Right ventricle myocardium inferior (tissue), 1 donor: ENCODE measurements around the gene CBX5. TPM values are rescaled to one million over a fixed set of nuclear protein-coding genes. Genes with fewer than 3 reads are reported as not detected.

Experiments
- ATAC-seq: fragments of 200-7000 bp; cut with Tn5 transposase; one replicate; pipeline ENCODE4 v1.9.1; 2020; ENCODE audit warnings: mild to moderate bottlenecking, moderate library complexity
- DNase-seq: peaks from one replicate; pipeline ENCODE4 v3.0.0; 2021; ENCODE audit errors: missing footprints
- intact Hi-C: fragments of 100-400 bp; cut with DNase I; formaldehyde crosslinking; loops from one replicate; pipeline ENCODE4 v1.11.0; 2022
- total RNA-seq: library from RNA; stranded (reverse); fragmentation: NEBNext Ultra II Directional; extraction: Animal tissue kit (Norgen Biotek cat#: 25700); gene quantifications from one replicate; pipeline ENCODE4 v1.2.1, GENCODE V29; 2021
- donor health status: DM: no; HTN: yes; CAD: no; lungs with severe emphysema.

CBX5 gene
- total RNA-seq, 1 donor from 2014 or later = 43.0 TPM

- intact Hi-C loops = loop anchor here (2.0 to 5.0 kb wide), 2 partner anchors 20 to 62 kb away; no protein-coding TSS in a partner anchor
- DNase-seq (no peak), ATAC-seq (no peak)
Observed at GRCh38 chr12:54279227-54279631, 693 bp downstream of the CBX5 start.

DNA sequence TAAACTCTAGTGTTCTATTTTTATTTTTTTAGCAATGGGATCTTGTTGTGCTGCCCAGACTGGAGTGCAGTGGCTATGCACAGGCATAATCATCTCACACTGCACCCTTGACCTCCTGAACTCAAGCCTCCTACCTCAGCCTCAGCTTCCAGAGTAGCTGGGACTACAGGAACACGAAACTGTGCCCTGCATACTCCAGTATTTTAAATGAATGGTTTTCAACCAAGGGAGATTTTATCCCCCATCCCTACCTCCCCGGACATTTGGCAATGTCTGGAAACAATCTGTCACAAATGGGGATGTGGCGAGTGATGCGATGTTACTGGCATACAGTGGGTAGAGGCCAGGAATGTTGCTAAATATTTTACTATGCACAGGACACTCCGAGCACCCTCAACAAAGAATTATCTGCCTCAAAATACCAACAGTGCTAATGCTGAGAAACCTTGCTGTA lies 2.1 kb downstream of the CBX5 start:
- DNase-seq (no peak), ATAC-seq (no peak)
- intact Hi-C loops = loop anchor here (2.0 to 5.0 kb wide), 2 partner anchors 19 to 61 kb away; no protein-coding TSS in a partner anchor

DNA sequence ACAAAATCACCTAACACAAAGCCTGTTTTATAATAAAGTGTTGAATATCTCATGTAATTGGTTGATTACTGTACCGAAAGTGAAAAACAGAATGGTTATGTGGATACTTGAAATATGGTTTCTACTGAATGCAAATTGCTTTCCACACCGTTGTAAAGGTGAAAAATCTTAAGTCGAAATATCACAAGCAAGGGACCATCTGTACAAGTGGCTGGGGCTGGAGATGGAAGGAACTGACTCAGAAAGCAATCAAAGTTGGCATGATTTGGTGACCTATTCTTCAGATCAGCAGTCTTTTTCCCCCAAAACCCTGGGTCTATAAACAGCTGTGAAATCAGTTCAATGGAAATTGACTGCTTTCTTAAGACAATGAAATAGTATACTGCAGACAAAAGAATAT lies 3.6 kb downstream of the CBX5 start:
- ATAC-seq (no peak), DNase-seq (no peak)
- intact Hi-C loops = loop anchor here (5.0 kb wide), 1 partner anchor 59 kb away; no protein-coding TSS in a partner anchor

GRCh38 chr12:54273981-54274380 lies 5.9 kb downstream of the CBX5 start:
- no peak for DNase-seq
- intact Hi-C loops = no loop called here
- ATAC-seq = peak; percentile 45

DNA sequence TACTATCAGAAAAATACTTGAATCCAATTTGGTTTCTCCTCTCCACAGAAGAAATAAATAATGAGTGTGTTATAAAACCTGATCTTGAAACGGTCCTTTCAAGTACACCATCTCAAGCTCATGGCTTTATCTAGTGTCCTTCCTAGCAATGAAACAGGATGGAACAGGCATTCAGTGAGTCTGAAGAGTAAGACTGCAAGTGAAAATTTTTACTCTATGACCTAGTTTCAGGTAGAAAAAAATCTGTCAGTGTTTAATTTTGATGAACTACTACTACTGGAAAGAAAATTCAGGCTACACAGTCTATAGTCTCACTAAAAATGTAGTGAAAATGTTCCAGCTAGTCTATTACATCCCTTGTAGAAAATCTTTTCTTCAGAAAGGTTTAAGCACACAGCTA lies 7.7 kb downstream of the CBX5 start:
- intact Hi-C loops = no loop called here

GRCh38 chr12:54270345-54270744 lies 9.6 kb downstream of the CBX5 start:
- DNase-seq (no peak), ATAC-seq (no peak)
- intact Hi-C loops = no loop called here

More for the DNA sequence above, 7.7 kb downstream of the CBX5 start:
- no peak for DNase-seq
- ATAC-seq = no peak

DNA sequence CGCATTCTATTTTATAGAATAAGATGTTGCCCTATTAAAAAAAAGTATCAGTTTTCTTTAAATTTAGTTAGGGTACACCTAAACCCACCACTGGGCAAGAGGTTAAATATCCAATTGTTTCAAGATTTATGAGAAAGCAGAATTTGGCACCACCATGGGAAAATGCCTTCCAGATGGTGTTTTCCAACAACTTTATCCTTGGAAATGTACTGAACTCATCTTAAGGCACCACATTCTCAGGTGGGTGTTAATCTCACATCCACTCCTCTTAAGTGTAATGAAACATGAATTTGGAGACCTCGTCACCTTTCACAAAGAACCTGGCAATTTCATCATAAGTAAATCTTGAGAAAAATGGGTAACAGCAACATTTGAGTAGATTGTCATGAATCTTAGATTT lies 13.1 kb downstream of the CBX5 start:
- no peak for ATAC-seq
- DNase-seq = no peak
- intact Hi-C loops = no loop called here

DNA sequence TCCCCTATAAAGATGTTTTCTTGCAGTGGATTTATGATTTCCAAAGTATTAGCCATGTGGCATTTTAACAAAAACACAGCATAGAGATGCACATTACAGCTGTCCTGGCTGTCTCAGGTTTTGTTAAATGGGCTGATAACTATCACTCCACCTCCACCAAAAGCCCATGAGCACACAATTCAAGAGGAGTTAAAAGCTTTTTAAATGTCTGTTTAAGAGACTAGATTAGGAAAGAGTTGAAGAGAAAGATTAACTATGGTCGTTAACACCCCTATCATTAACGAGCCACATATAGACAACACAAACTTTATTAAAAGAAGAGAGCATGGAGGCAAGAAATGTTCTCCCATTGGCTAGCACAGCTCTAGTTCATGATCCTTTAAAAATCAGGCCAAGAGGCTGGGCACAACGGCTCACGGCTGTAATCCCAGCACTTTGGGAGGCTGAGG lies 14.5 kb downstream of the CBX5 start:
- intact Hi-C loops = no loop called here
- DNase-seq (no peak), ATAC-seq (no peak)

DNA sequence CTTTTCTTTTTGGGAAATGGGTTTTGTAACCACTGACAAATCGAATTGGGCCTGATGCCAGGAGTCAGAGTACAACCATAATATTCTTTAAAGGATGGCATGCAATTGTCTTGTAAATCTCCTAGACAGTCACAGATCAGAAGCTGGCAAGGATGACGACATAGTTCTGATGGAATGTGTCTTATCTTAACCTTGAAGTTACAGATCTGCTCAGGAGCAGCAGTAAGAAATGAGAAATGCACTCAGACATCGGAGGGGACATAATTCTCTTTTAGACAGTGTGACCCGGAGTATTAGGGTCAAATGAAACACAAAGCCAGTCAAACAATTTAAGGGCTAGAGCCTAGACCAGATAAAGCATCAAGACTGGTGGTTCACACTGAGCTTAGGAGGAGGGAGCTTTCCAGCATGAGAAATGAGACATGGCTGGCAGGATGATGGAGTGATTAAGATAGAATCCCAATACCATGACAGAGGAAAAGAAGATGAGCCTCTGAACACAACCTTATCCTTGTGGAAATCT lies 17.5 kb downstream of the CBX5 start:
- intact Hi-C loops = no loop called here
- ATAC-seq (no peak), DNase-seq (no peak)

DNA sequence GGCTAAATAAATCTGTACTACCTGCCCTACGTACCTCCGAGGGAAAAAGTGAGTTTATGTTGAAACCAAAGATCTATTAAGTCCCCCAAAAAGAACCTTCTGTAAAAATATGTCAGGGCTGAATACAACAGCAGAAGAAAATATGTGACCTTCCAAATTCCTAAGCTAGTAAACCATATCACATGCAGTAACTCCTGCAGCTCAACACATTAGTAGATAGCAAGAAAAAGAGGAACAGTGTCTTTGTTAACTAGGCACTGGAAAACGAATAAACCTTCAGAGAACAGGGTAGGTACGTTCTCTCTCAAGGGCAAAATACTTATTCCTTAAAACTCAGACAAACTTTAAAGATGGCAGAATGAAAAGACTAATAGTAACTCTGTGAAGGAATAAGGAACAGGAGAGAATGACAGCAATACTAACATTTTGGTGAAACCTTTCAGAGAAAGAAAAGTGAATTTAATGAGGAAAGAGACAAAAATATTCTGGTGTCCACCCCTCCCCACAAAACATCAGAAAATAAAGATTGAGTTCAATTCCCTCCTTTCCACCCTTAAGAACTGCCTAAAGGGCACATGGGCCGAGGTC lies 18.0 kb downstream of the CBX5 start:
- intact Hi-C loops = no loop called here

DNA sequence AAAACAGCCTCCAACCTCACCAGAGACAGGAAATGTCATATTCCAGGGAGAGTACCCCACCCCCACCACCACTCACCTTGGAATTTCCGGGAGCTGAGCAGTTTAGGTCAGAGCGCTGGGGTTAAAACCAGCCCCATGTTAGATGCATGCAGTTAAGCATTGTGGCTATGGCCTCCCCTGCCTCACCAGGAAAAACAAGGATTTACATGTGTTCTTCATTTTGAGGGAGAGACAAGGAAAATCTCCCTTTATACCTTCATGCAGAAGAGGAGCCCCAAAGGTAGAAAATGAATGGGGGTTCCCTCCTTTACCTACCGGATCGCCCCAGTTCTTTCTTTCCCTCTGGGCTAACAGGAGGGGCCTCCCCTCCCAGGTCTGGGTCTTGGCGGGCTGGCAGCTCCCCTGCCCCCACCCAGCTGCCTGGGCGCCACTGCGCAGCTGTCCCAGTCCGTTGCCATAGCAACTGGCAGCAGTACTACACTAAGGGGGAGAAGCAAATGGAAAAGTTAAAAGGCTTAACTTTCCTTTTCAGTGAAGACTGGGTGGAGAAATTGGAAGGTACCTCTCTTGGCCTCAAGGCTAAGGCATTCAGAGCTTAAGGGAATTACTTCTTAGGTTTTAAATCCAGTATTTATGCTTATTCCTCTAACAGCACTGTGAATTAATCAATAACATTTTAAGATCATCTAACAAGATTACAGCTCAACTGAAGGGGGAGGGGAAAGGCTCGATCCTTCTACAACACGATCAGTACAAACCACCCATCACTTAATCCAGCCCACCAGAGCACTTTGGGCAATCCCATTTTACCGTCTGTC lies 20.5 kb downstream of the CBX5 start:
- intact Hi-C loops = loop anchor here (2.0 kb wide), 1 partner anchor 19 kb away; no protein-coding TSS in a partner anchor
- peak; percentile 80 for DNase-seq
- ATAC-seq = peak; percentile 90

More for the DNA sequence above, 18.0 kb downstream of the CBX5 start:
- ATAC-seq (no peak), DNase-seq (no peak)

- no peak for DNase-seq
- intact Hi-C loops = loop anchor here (2.0 kb wide), 1 partner anchor 21 kb away; no protein-coding TSS in a partner anchor
- no peak for ATAC-seq
Observed at GRCh38 chr12:54258201-54258681, 21.7 kb downstream of the CBX5 start.

DNA sequence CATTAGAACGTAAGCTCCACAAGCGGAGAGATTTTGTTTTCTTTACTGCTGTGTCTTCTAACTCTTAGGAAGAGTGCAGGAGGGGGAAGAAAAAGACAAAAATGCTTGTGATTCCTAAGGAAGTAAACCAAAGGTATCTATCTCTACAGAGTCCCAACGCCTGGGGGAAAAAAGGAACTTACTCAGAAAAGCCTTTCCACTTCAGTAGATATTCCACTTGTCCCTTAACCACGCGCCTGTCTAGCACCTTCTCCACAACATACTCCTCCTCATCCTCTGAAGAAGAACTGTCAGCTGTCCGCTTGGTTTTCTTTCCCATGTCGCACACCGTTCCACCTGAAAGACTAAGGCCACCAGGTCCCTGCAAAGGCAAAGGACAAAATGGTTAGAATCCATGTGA lies 22.6 kb downstream of the CBX5 start:
- intact Hi-C loops = no loop called here
- DNase-seq (no peak), ATAC-seq (no peak)

GRCh38 chr12:54253240-54253639 lies 26.7 kb downstream of the CBX5 start:
- DNase-seq = no peak
- no peak for ATAC-seq
- intact Hi-C loops = no loop called here

- DNase-seq (no peak), ATAC-seq (no peak)
- intact Hi-C loops = no loop called here
Observed at GRCh38 chr12:54251667-54252284, 28.1 kb downstream of the CBX5 start.

DNA sequence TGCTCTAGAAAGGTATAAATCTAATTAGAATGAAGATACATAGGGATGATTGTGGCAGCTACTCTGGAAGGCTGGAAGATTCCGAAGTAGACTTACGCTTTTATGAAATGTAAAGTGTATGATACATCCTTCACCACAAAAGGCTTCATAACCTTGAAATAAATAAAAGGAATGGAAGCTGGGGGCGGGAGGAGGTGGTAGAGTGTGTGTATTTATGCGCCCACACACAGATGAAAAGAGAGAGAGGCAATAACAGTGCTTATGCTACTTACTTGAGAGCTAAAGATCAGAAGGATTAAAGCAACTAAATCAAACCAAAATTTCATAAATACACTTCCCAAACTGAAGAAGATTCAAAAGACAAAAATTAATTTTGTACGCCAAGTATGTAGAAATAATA lies 30.4 kb downstream of the CBX5 start:
- ATAC-seq = no peak
- intact Hi-C loops = no loop called here
- no peak for DNase-seq

DNA sequence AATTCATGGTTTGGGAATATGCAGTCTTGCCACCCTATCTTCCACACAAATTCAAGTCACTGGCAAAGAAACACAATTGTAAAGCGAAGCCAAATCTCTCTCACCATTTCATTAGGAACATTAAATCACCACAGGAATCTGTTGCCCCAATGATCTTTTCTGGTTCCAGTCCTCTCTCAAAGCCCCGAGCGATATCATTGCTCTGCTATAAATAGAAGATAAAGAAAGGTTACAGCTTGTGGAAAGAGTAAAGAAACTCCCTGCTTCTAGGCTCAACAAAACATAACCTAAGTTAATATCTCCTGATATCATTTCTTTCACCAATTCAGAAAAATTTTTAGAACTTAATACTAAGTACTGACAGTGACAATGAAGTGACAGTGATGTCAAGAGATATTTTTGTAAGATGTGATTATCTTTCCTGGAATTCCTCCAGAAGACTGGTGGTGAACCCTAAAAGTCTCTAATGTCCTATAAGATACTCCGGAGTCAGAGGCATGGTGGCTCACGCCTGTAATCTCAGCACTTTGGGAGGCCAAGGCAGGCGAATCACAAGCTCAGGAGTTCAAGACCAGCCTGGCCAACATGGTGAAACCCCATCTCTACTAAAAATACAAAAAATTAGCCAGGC lies 33.8 kb downstream of the CBX5 start:
- DNase-seq = no peak
- peak; percentile 45 for ATAC-seq
- intact Hi-C loops = no loop called here

DNA sequence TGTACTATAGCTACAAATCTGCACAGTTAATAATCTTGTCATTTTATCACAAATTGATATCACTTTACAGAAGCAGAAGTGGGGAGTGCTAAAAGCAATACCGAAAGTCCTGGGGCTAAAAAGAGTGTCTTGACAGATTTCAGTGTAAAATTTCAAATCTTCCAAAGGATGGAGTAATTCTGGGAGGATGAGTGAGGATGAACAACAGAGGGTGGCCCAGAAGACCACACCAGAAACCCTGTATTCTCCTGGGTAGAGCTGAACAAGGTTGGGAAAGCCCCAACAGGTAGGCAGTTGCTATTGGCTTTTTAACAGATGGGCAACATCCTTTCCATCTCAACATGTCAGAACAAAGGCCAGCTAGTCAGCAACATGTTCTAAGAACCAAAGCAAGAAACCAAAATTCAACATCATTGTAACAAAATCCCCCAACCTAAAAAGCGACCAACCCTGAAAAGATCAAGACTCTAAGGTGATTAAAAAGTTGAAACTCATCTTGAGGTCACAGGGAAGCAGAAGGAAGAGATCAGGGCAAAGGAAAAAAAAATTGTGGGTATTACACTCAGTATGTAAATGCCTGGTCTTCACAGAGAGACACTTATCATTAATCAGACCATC lies 38.8 kb downstream of the CBX5 start:
- intact Hi-C loops = no loop called here
- DNase-seq = no peak
- no peak for ATAC-seq
